Measurements from ENCODE around the gene NPHP4. TPM values are rescaled to one million over a fixed set of nuclear protein-coding genes. Genes with fewer than 3 reads are reported as not detected.
A peak's percentile ranks its signal among the peaks of the same experiment; 100 is the strongest.
"Not testable (repeated sequence)": the region's sequence is repeated elsewhere in the genome, so short reads cannot be mapped to it uniquely, and the experiment has no call there.

NPHP4 gene
- polyA plus RNA-seq, 3 donors from 2014 or later: 0.59 to 1.4 (median 1.00) TPM

GRCh38 chr1:6030547-6031261, 38.5 kb upstream of the NPHP4 start:
- Mint-ChIP-seq H3K36me3 (peaks cover 3 to 5% (median 4%) of the 10 kb centered on the region in 3 donors), H3K27ac (peak overlapping the region; percentile 98 to 100 (median 99)), H3K9me3 (peaks cover 0 to 2% (median 0%) of the 10 kb centered on the region in 6 donors), H3K4me1 (peaks cover 96% of the 10 kb centered on the region in 2 donors), H3K4me3 (peak overlapping the region; percentile 25 to 88 (median 67)), H3K27me3 (ENCODE audit: low read depth in 3 of 3) (peaks cover 16 to 38% (median 23%) of the 10 kb centered on the region in 3 donors)
- DNase-seq: no peak

DNA sequence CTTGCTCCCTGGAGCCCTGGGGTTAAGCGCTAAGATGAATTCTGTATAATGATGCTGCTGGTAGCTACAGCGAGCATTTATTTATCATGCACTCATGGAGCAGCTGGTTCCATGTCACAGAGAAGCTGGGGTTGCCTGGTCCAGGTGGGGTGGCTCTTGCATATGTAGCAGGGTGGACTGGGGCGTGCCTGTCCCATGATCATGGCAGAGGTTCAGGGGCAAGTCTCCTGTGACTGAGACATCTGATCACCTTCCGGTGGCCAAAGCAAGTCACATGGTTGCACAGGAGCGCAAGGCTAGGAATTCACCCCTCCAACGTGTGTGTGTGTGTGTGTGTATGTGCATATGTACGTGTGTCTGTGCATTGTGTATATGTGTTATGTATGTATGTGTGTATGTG, 37.9 kb upstream of the NPHP4 start:
- Mint-ChIP-seq H3K4me1 (peaks cover 92 to 97% of the 10 kb centered on the region in 2 donors), H3K9me3 (peaks cover 0 to 2% (median 0%) of the 10 kb centered on the region in 6 donors), H3K27ac (peak overlapping the region; percentile 98 to 100 (median 99)), H3K27me3 (ENCODE audit: low read depth in 3 of 3) (peaks cover 16 to 39% (median 23%) of the 10 kb centered on the region in 3 donors), H3K4me3 (peak overlapping the region; percentile 25 to 88 (median 67)), H3K36me3 (peaks cover 3 to 5% (median 4%) of the 10 kb centered on the region in 3 donors)
- no peak for DNase-seq

- DNase-seq: no peak
- peaks cover 89 to 93% of the 10 kb centered on the region in 2 donors for H3K4me1 Mint-ChIP-seq
- H3K27me3 Mint-ChIP-seq (ENCODE audit: low read depth in 3 of 3): peaks cover 16 to 40% (median 23%) of the 10 kb centered on the region in 3 donors
- peaks cover 3 to 5% (median 4%) of the 10 kb centered on the region in 3 donors for H3K36me3 Mint-ChIP-seq
- peak overlapping the region; percentile 88 to 97 (median 92) for H3K4me3 Mint-ChIP-seq
- peaks cover 0 to 2% (median 0%) of the 10 kb centered on the region in 6 donors for H3K9me3 Mint-ChIP-seq
- peak overlapping the region; percentile 98 to 100 (median 99) for H3K27ac Mint-ChIP-seq
Observed at GRCh38 chr1:6029351-6029750, 37.1 kb upstream of the NPHP4 start.

- Mint-ChIP-seq H3K27ac (peak overlapping the region; percentile 98 to 100 (median 99)), H3K4me1 (peaks cover 82% of the 10 kb centered on the region in 2 donors), H3K27me3 (ENCODE audit: low read depth in 3 of 3) (peaks cover 16 to 38% (median 23%) of the 10 kb centered on the region in 3 donors), H3K9me3 (peaks cover 0 to 2% (median 0%) of the 10 kb centered on the region in 6 donors), H3K36me3 (peaks cover 3 to 5% (median 4%) of the 10 kb centered on the region in 3 donors), H3K4me3 (peak overlapping the region; percentile 88 to 97 (median 92))
- DNase-seq: peak; percentile 81 to 83 (median 83)
Observed at GRCh38 chr1:6028042-6028850, 36.0 kb upstream of the NPHP4 start.

- H3K9me3 Mint-ChIP-seq: peaks cover 0 to 2% (median 0%) of the 10 kb centered on the region in 6 donors
- H3K4me3 Mint-ChIP-seq: peak overlapping the region; percentile 88 to 97 (median 92)
- DNase-seq: peak in 1 of 3 donors; percentile 20
Observed at GRCh38 chr1:6027591-6027990, 35.4 kb upstream of the NPHP4 start.

GRCh38 chr1:6026095-6026809, 34.0 kb upstream of the NPHP4 start:
- Mint-ChIP-seq H3K27me3 (ENCODE audit: low read depth in 3 of 3) (peaks cover 16 to 38% (median 20%) of the 10 kb centered on the region in 3 donors), H3K36me3 (peaks cover 0 to 5% (median 4%) of the 10 kb centered on the region in 3 donors), H3K4me3 (peak overlapping the region; percentile 88 to 97 (median 92)), H3K4me1 (peaks cover 62 to 64% of the 10 kb centered on the region in 2 donors), H3K9me3 (peaks cover 0 to 2% (median 0%) of the 10 kb centered on the region in 6 donors), H3K27ac (peak overlapping the region; percentile 98 to 100 (median 99))
- DNase-seq: peak; percentile 93 to 95 (median 94)

More at GRCh38 chr1:6027591-6027990, 35.4 kb upstream of the NPHP4 start:
- H3K27ac Mint-ChIP-seq: peak overlapping the region; percentile 98 to 100 (median 99)
- peaks cover 16 to 38% (median 20%) of the 10 kb centered on the region in 3 donors for H3K27me3 Mint-ChIP-seq (ENCODE audit: low read depth in 3 of 3)
- peaks cover 76% of the 10 kb centered on the region in 2 donors for H3K4me1 Mint-ChIP-seq
- H3K36me3 Mint-ChIP-seq: peaks cover 3 to 5% (median 4%) of the 10 kb centered on the region in 3 donors

- Mint-ChIP-seq H3K27me3 (ENCODE audit: low read depth in 3 of 3) (peaks cover 16 to 38% (median 20%) of the 10 kb centered on the region in 3 donors), H3K36me3 (peaks cover 0 to 4% (median 2%) of the 10 kb centered on the region in 3 donors), H3K4me1 (peaks cover 55 to 56% of the 10 kb centered on the region in 2 donors), H3K9me3 (peaks cover 0 to 2% (median 0%) of the 10 kb centered on the region in 6 donors), H3K27ac (peak overlapping the region; percentile 98 to 100 (median 99)), H3K4me3 (peak overlapping the region; percentile 88 to 97 (median 92))
- DNase-seq: no peak
Observed at GRCh38 chr1:6025269-6026094, 33.3 kb upstream of the NPHP4 start.

GRCh38 chr1:6024376-6024775, 32.2 kb upstream of the NPHP4 start:
- H3K4me1 Mint-ChIP-seq: peaks cover 44 to 45% of the 10 kb centered on the region in 2 donors
- DNase-seq: no peak
- H3K27me3 Mint-ChIP-seq (ENCODE audit: low read depth in 3 of 3): peaks cover 16 to 31% (median 20%) of the 10 kb centered on the region in 3 donors
- peak overlapping the region in 4 of 6 donors; percentile 81 to 99 (median 99) for H3K27ac Mint-ChIP-seq
- H3K4me3 Mint-ChIP-seq: no peak overlapping the region
- peaks cover 0 to 6% (median 5%) of the 10 kb centered on the region in 3 donors for H3K36me3 Mint-ChIP-seq
- H3K9me3 Mint-ChIP-seq: peaks cover 0 to 2% (median 0%) of the 10 kb centered on the region in 6 donors

DNA sequence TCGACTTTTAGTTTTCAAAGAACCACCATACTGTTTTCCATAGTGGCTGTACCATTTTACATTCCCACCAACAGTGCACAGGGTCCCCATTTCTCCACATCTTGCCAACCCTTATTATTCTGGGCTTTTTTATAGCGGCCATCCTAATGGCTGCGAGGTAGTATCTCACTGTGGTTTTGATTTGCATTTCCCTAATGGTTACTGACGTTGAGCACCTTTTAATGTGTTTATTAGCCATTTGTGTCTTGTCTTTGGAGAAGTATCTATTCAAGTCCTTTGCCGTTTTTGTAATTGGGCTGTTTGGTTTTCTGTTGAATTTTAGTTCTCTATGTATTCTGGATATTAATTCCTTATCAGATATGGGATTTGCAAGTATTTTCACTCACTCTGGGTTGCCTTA, 31.1 kb upstream of the NPHP4 start:
- Mint-ChIP-seq H3K4me1 (peaks cover 33 to 35% of the 10 kb centered on the region in 2 donors), H3K4me3 (no peak overlapping the region), H3K27me3 (ENCODE audit: low read depth in 3 of 3) (peaks cover 16 to 28% (median 18%) of the 10 kb centered on the region in 3 donors), H3K36me3 (peaks cover 0 to 5% (median 5%) of the 10 kb centered on the region in 3 donors), H3K27ac (peak overlapping the region in 2 of 6 donors; percentile 24 to 53), H3K9me3 (peaks cover 0 to 2% (median 0%) of the 10 kb centered on the region in 6 donors)
- no peak for DNase-seq

DNA sequence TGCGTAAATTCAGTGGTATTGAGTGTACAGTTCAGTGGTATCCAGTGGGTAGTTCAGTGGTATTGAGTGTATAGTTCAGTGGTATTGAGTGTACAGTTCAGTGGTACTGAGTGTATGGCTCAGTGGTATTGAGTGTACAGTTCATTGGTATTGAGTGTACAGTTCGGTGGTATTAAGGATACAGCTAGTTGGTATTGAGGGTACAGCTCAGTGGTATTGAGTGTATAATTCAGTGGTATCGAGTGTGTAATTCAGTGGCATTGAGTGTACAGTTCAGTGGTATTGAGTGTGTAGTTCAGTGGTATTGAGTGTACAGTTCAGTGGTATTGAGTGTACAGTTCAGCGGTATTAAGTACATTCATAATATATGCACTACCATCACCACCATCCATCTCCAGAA, 30.0 kb upstream of the NPHP4 start:
- Mint-ChIP-seq H3K36me3 (peaks cover 0 to 5% (median 5%) of the 10 kb centered on the region in 3 donors), H3K9me3 (no peaks in the 10 kb centered on the region), H3K27me3 (ENCODE audit: low read depth in 3 of 3) (peaks cover 8 to 16% (median 8%) of the 10 kb centered on the region in 3 donors), H3K27ac (peak overlapping the region in 5 of 6 donors; percentile 12 to 56 (median 38)), H3K4me3 (no peak overlapping the region), H3K4me1 (peaks cover 22 to 23% of the 10 kb centered on the region in 2 donors)
- DNase-seq: no peak

GRCh38 chr1:6019166-6019845, 27.1 kb upstream of the NPHP4 start:
- H3K36me3 Mint-ChIP-seq: peaks cover 0 to 5% (median 5%) of the 10 kb centered on the region in 3 donors
- H3K4me3 Mint-ChIP-seq: no peak overlapping the region
- H3K9me3 Mint-ChIP-seq: no peaks in the 10 kb centered on the region
- peaks cover 3 to 5% of the 10 kb centered on the region in 2 donors for H3K4me1 Mint-ChIP-seq
- no peak overlapping the region for H3K27ac Mint-ChIP-seq
- H3K27me3 Mint-ChIP-seq (ENCODE audit: low read depth in 3 of 3): no peaks in the 10 kb centered on the region
- DNase-seq: no peak

DNA sequence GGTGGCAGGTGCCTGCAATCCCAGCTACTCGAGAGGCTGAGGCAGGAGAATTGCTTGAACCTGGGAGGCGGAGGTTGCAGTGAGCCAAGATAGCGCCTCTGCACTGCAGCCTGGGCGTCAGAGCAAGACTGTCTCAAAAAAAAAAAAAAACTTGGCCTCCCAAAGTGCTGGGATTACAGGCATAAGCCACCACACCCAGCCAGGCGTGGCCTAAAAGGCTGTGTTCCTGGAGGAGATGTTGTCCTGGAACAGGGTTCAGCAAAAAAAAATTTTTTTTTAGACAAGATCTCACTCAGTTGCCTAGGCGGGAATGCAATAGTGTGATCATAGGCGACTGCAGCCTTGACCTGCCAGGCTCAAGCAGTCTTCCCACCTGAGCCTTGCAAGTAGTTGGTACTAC, 25.4 kb upstream of the NPHP4 start:
- H3K9me3 Mint-ChIP-seq; H3K36me3 Mint-ChIP-seq; H3K27ac Mint-ChIP-seq; H3K27me3 Mint-ChIP-seq (ENCODE audit: low read depth in 3 of 3); DNase-seq; H3K4me3 Mint-ChIP-seq: not testable (repeated sequence)
- H3K4me1 Mint-ChIP-seq: peaks cover 20% of the 10 kb centered on the region in 2 donors

All from immature natural killer cell (primary cell).